Liver (tissue), 9 donors: Measurements from ENCODE around the gene RAB3B. TPM values are rescaled to one million over a fixed set of nuclear protein-coding genes. Genes with fewer than 3 reads are reported as not detected.
A peak's percentile ranks its signal among the peaks of the same experiment; 100 is the strongest.
"Not testable (repeated sequence)": the region's sequence is repeated elsewhere in the genome, so short reads cannot be mapped to it uniquely, and the experiment has no call there.

ENCODE experiments used
- DNase-seq: peaks from one replicate; pipeline ENCODE4 v3.0.0-alpha.2; 2017; ENCODE audit warnings: low spot score
- H3K27ac ChIP-seq, 2 donors: one replicate each; pipeline ENCODE4 v1.7.0; 2013; ENCODE audit warnings: inconsistent platforms in 2 of 2, low read length in 2 of 2, control low read depth in 1 of 2, low read depth in 1 of 2, mild to moderate bottlenecking in 1 of 2
- H3K27me3 ChIP-seq, 4 donors: one replicate each; pipeline versions ENCODE4 v1.6.1 to v1.7.0; 2013; ENCODE audit warnings: low read length in 3 of 4, inconsistent platforms in 1 of 4, mild to moderate bottlenecking in 1 of 4, moderate library complexity in 1 of 4; ENCODE audit not compliant: control insufficient read depth in 4 of 4, insufficient read depth in 4 of 4
- H3K36me3 ChIP-seq, 4 donors: one replicate each; pipeline versions ENCODE4 v1.6.1 to v1.7.0; 2013; ENCODE audit warnings: low read length in 3 of 4, mild to moderate bottlenecking in 3 of 4, low read depth in 1 of 4, moderate library complexity in 1 of 4; ENCODE audit not compliant: control insufficient read depth in 4 of 4, insufficient read depth in 3 of 4
- H3K4me1 ChIP-seq, 4 donors: one replicate each; pipeline versions ENCODE4 v1.6.1 to v1.7.0; 2013; ENCODE audit warnings: low read length in 3 of 4, mild to moderate bottlenecking in 3 of 4, moderate library complexity in 1 of 4; ENCODE audit not compliant: control insufficient read depth in 4 of 4, insufficient read depth in 4 of 4
- H3K4me3 ChIP-seq, 3 donors: one replicate each; pipeline versions ENCODE4 v1.6.1 to v1.7.0; 2013; ENCODE audit warnings: low read length in 3 of 3, control low read depth in 1 of 3, low read depth in 1 of 3, mild to moderate bottlenecking in 1 of 3
- H3K9ac ChIP-seq, 2 donors: one replicate each; pipeline ENCODE4 v1.7.0; 2013; ENCODE audit warnings: low read length in 2 of 2, mild to moderate bottlenecking in 2 of 2, moderate library complexity in 2 of 2, control low read depth in 1 of 2, low read depth in 1 of 2
- H3K9me3 ChIP-seq, 4 donors: one replicate each; pipeline versions ENCODE4 v1.6.1 to v1.7.0; 2013; ENCODE audit warnings: low read length in 3 of 4; ENCODE audit not compliant: control insufficient read depth in 4 of 4
- ATF3 ChIP-seq: IDR thresholded peaks from 2 replicates; pipeline ENCODE4 v1.6.1; 2016; ENCODE audit warnings: antibody characterized with exemption
- CTCF ChIP-seq: fragments of 150-350 bp; IDR thresholded peaks from 2 replicates; pipeline ENCODE4 v1.5.1; 2017; ENCODE audit warnings: improper control_type of control experiment, low read depth, low read length; ENCODE audit not compliant: missing input control
- FOXA1 ChIP-seq: IDR thresholded peaks from 2 replicates; pipeline ENCODE4 v1.6.1; 2016; ENCODE audit warnings: antibody characterized with exemption
- FOXA2 ChIP-seq: IDR thresholded peaks from 2 replicates; pipeline ENCODE4 v1.6.1; 2016; ENCODE audit warnings: antibody characterized with exemption
- HNF4A ChIP-seq, 2 donors: conservative IDR thresholded peaks; 2 replicates each; pipeline ENCODE4 v1.6.1; 2016; ENCODE audit warnings: antibody characterized with exemption in 2 of 2, mild to moderate bottlenecking in 2 of 2
- MAX ChIP-seq: IDR thresholded peaks from 2 replicates; pipeline ENCODE4 v1.6.1; 2016; ENCODE audit warnings: antibody characterized with exemption
- RXRA ChIP-seq, 2 donors: IDR thresholded peaks; 2 replicates each; pipeline ENCODE4 v1.6.1; 2017 to 2018; ENCODE audit warnings: antibody characterized with exemption in 2 of 2, mild to moderate bottlenecking in 1 of 2
- TAF1 ChIP-seq: conservative IDR thresholded peaks from 2 replicates; pipeline ENCODE4 v1.6.1; 2016; ENCODE audit warnings: antibody characterized with exemption, mild to moderate bottlenecking
- YY1 ChIP-seq: IDR thresholded peaks from 2 replicates; pipeline ENCODE4 v1.6.1; 2016; ENCODE audit warnings: antibody characterized with exemption, mild to moderate bottlenecking
- WGBS: extraction: QIAGEN DNeasy Blood & Tissue Kit; methylation state at CpG from one replicate; pipeline ENCODE4 v1.1.7; 2013; 5-methylcytosine and 5-hydroxymethylcytosine counted together
- polyA plus RNA-seq, 2 donors: library from polyadenylated mRNA; stranded (reverse) in 1 of 2; unstranded in 1 of 2; fragments of 200-250 nt in 1 of 2; fragments of >200 nt in 1 of 2; fragmentation: Nextera tagmentation in 1 of 2; extraction: Ambion mirVana in 1 of 2; gene quantifications; one replicate each; pipeline versions ENCODE4 v1.2.1 to v1.2.3, GENCODE V29; 2013 to 2015
- total RNA-seq, 2 donors: library from RNA; depleted of rRNA; stranded (reverse); fragments of >200 nt; gene quantifications; one replicate each; pipeline ENCODE4 v1.2.3, GENCODE V29; 2014
- TF ChIP-seq, protein P1 (sequence below): IDR thresholded peaks from 2 replicates; pipeline ENCODE4 v1.6.1; 2016; ENCODE audit warnings: antibody characterized with exemption
- TF ChIP-seq, protein P2 (sequence below): IDR thresholded peaks from 2 replicates; pipeline ENCODE4 v1.6.1; 2016; ENCODE audit warnings: antibody characterized with exemption, mild to moderate bottlenecking
- donor health status: healthy.
- donor health status: healthy.
- donor health status: healthy.
- donor health status: healthy.
- donor health status: healthy.

The RAB3B gene
- total and polyA plus RNA-seq, 4 donors, result 0.17 to 5.4 (median 0.32) TPM

DNA sequence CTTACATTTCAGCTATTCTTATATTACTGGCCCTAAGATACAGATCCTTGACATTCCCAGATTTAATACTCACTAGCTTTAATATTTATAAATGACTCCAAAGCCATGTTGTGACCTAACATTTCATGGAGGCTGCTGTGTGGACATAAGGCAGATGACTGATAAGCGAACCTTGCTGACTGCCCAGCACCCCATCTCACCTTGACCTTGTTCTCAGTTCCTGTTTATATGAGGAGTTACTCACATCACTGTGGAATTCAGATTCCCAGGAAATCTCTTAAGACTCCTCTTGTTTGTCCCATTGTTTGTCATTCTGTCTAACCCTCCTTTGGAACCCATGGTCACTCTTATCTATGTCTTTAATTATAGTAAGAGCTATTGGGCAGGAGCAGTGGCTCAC is 21.9 kb downstream of the RAB3B start:
- Histone ChIP-seq H3K27ac (no peak overlapping the region), H3K4me1 (peaks cover 0 to 5% (median 0%) of the 10 kb centered on the region in 4 donors), H3K4me3 (no peak overlapping the region), H3K36me3 (no peaks in the 10 kb centered on the region), H3K9me3 (no peaks in the 10 kb centered on the region), H3K9ac (no peak overlapping the region), H3K27me3 (no peaks in the 10 kb centered on the region)
- TF ChIP-seq, protein P1, sequence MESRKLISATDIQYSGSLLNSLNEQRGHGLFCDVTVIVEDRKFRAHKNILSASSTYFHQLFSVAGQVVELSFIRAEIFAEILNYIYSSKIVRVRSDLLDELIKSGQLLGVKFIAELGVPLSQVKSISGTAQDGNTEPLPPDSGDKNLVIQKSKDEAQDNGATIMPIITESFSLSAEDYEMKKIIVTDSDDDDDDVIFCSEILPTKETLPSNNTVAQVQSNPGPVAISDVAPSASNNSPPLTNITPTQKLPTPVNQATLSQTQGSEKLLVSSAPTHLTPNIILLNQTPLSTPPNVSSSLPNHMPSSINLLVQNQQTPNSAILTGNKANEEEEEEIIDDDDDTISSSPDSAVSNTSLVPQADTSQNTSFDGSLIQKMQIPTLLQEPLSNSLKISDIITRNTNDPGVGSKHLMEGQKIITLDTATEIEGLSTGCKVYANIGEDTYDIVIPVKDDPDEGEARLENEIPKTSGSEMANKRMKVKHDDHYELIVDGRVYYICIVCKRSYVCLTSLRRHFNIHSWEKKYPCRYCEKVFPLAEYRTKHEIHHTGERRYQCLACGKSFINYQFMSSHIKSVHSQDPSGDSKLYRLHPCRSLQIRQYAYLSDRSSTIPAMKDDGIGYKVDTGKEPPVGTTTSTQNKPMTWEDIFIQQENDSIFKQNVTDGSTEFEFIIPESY, result peak; percentile 12
- no peak for TF ChIP-seq ATF3
- TF ChIP-seq, protein P2, sequence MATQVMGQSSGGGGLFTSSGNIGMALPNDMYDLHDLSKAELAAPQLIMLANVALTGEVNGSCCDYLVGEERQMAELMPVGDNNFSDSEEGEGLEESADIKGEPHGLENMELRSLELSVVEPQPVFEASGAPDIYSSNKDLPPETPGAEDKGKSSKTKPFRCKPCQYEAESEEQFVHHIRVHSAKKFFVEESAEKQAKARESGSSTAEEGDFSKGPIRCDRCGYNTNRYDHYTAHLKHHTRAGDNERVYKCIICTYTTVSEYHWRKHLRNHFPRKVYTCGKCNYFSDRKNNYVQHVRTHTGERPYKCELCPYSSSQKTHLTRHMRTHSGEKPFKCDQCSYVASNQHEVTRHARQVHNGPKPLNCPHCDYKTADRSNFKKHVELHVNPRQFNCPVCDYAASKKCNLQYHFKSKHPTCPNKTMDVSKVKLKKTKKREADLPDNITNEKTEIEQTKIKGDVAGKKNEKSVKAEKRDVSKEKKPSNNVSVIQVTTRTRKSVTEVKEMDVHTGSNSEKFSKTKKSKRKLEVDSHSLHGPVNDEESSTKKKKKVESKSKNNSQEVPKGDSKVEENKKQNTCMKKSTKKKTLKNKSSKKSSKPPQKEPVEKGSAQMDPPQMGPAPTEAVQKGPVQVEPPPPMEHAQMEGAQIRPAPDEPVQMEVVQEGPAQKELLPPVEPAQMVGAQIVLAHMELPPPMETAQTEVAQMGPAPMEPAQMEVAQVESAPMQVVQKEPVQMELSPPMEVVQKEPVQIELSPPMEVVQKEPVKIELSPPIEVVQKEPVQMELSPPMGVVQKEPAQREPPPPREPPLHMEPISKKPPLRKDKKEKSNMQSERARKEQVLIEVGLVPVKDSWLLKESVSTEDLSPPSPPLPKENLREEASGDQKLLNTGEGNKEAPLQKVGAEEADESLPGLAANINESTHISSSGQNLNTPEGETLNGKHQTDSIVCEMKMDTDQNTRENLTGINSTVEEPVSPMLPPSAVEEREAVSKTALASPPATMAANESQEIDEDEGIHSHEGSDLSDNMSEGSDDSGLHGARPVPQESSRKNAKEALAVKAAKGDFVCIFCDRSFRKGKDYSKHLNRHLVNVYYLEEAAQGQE, result no peak
- peak; percentile 45 to 49 for TF ChIP-seq RXRA (IDR thresholded peaks at IDR 0.05)
- peak; percentile 42 for TF ChIP-seq YY1
- 65% methylated on average over 1 of the region's 1 CpG for WGBS
- no peak for DNase-seq

DNA sequence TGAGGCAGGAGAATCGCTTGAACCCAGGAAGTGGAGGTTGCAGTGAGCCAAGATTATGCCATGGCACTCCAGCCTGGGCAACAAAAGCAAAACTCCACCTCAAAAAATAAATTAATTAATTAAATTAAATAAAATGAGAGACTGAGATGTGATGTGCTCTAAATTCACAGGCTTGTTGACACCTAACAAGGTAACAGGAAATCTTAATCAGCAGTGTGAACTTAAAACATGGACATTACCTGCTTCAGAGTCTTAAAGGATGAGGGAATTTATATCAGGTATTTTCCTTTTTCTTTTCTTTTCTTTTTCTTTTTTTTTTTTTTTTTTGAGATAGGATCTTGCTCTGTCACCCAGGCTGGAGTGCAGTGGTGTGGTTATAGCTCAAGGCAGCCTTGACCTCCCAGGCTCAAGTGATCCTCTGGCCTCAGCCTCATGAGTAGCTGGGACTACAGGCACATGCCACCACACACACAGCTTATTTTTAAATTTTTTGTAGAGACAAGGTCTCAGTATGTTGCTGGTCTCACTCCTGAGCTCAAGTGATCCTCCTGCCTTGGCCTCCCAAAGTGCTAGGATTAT is 23.2 kb downstream of the RAB3B start:
- H3K4me3 ChIP-seq, H3K9me3 ChIP-seq, H3K9ac ChIP-seq, DNase-seq, H3K27ac ChIP-seq, H3K4me1 ChIP-seq, H3K27me3 ChIP-seq, H3K36me3 ChIP-seq: not testable (repeated sequence)
- WGBS, result 98% methylated on average over 1 of the region's 1 CpG

DNA sequence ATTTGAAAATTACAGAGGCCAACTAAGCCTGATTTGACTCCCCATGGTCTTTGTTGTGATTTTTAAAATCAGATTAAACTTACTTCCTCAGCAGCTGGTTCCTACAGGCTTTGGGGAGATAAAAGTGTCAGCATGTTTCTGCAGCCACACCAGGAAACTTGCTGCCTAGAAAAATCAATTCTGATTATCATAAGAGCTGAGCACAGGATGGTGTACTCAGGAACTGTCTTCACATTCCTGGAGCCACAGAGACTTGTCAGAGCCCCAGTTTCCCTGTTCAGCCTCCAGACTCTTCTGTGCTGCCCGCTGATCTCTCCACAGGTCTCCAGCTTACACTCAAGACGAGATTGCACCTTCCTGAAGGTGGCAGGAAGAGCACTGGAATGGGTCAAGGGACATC is 23.9 kb downstream of the RAB3B start:
- Histone ChIP-seq H3K4me3 (no peak overlapping the region), H3K27ac (no peak overlapping the region), H3K9ac (no peak overlapping the region), H3K27me3 (no peaks in the 10 kb centered on the region), H3K36me3 (no peaks in the 10 kb centered on the region), H3K4me1 (peaks cover 0 to 5% (median 0%) of the 10 kb centered on the region in 4 donors), H3K9me3 (no peaks in the 10 kb centered on the region)
- DNase-seq, result no peak
- 74% methylated on average over 2 of the region's 2 CpGs for WGBS
- TF ChIP-seq, protein P1, result no peak
- TF ChIP-seq, protein P2, result no peak
- TF ChIP-seq HNF4A (conservative IDR thresholded peaks at IDR 0.05), result no peak
- no peak for TF ChIP-seq ATF3
- no peak for TF ChIP-seq RXRA (IDR thresholded peaks at IDR 0.05)
- TF ChIP-seq CTCF, result no peak
- TF ChIP-seq FOXA2, result no peak
- no peak for TF ChIP-seq FOXA1
- no peak for TF ChIP-seq TAF1
- TF ChIP-seq MAX, result no peak
